IPS-NIHi11 (cell line): ENCODE data around the gene NSMF.
A peak's percentile ranks its signal among the peaks of the same experiment; 100 is the strongest.
"Not testable (repeated sequence)": the region's sequence is repeated elsewhere in the genome, so short reads cannot be mapped to it uniquely, and the experiment has no call there.

ENCODE experiments used
- DNase-seq: peaks from one replicate; pipeline ENCODE4 v3.0.0; 2012; ENCODE audit warnings: mixed read lengths, low spot score

Gene NSMF

DNA sequence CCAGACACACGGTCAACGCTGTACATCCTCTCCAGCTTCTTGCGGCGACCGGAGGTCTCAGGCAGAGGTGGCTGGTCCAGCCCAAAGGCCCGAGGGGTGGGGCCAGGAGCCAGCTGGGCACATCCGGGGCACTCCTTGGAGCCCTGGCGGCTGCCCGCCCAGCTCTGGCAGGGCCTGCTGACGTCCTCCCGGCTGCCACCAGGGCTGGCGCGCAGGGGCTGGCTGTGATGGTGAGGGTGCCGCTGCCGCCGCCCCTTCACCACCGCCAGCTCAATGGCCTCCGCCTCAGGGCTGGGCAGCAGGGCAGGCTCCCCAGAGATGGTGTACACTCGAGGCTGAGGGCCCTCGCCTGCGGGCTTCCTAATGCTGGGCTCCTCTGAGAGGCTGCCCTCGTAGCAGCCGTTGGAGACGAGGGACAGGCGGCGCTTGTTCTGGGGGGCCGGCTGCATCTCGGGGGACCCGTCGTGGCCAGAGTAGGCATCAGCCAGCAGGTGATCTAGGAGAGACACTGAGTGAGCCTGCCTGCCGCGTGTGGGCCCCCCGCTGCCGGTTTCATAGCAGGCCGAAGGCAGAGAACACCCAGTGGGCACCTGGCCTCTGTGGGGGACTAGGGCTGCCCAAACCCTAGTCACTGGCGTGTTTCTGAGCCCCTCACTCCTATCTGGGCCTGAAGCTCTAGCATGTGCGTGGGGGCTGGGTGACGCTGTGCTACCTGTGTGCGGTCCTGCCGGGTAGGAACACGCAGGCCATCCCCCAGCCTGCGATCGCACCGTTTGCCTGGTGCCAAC is 1.5 kb downstream of the NSMF start:
- no peak for DNase-seq

DNA sequence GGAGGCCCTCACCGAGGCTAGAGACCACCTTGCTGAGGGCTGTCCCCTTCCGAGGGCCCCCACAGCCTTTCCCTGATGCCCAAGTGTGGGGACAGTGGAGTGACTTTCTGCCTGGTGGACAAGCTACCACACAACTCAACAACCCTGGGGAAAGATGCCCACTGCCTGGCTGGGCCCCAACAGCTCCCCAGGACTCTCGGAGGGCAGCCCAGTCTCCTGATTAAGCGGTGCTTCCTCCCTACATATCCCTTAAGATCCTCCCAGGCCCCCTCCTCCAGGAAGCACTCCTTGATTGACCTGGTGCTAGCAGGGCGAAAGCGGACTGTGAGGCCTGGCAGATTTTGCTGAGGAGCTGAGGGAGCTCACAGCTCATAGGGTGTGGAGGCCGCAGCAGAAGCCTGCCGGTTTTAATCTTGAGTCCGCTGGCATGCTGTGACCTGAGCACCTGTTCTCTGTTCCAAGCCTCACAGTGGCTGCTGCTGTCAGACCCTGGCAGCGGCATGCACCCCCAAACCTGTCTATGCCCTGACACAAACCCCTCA is 2.2 kb downstream of the NSMF start:
- DNase-seq = no peak

DNA sequence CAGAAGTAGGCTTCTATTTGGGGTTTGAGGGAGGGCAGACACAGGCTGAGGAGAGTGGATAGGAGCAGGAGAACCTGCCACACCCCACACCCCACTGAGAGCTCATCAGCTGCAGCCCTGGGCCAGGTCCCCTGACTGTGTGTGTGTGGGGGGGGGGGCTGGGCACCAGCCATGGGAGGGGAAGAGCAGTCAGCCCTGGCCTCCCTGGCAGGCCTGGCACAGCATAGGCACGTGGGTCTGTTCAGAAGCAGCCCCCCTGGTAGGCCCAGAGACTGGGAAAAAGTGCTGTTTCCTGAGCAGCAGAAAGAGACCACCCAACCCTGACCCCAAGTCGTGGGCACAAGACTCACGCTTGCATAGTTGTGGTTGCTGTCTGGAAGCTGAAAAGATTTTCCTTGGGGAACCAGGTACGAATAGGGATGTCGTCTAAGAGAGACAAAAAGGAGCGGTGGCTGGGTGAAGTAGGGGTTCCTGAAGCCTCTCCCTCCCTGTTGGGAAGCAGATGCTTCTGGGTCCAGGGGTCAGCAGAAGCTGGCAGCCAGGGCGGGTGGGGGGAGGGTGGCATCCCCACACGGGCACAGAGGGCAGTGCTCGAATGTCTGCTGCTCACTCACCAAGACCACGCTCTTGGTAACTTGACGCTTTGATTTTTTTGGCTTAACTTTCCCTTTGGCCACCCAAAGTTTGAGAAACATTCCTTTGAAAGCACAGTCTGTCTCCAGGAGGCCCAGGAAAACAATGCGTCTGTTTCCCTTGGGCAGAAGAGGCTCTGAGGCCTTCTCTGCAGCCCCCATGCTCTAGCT is 2.9 kb downstream of the NSMF start:
- DNase-seq = no peak

DNA sequence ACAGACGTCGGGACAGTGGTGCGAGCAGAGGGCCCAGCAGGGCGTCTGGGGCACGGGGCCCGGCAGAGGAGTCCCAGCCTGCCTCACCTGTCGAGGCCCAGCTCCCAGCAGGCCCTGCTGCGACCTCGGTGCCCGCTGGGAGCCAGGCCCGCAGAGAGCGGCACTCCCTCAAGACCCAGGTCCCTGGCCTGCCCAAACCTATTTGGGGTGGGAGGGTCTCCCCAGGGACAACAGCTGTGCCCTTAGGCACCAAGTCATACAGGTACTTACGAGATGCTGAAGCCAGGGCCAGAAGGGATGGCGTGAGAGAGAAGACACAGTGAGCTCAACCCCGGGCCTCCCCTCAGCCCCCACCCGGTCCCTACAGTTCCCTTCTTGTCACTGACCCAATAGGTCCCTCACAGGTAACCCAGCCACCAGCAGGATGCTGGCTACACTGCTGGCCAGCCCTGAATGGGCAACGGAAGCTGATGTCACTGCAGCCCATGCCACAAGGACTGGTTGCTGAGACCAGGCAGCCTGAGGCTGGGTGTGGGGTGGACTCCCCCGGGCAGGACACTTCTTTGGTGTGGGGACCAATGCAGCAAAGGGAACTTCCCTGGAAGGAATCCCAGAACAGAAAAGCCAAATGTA is 3.7 kb downstream of the NSMF start:
- DNase-seq = no peak

DNA sequence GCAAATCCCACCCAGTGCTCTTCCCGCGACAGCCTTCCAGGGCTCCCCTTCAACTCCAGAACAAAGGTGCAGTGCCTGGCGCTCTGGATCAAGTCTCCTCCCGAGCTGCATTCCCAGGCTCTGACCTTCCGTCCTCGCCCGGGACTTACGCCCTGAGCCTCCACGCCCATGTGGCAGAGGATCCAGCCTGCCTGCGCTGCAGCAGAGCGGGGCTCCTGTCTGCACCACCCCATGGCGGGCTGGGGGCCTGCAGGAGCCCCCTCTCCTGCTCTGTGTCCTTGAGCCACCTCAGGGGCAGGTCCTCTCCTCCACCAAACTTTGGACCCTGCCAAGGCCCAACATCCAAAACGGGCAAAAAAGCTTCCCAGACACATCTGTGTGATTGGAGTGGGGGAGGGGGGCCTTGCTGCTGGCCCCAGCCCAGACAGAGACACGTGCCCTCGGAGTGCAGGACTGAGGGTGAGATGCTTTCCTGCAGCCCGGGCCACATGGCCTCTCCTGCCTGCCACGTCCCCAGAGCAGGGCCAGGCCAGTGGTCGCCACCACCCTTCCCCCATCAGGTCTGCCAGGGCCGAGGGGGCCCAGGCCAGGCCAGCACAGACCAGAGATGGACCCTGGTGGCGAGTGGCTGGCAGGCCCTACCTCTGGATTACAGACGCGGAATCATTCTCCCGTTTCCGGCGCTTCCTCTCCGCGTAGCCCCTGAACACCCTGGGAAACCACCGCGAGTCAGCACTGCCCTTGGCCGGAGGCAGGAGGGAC is 4.4 kb downstream of the NSMF start:
- no peak for DNase-seq

DNA sequence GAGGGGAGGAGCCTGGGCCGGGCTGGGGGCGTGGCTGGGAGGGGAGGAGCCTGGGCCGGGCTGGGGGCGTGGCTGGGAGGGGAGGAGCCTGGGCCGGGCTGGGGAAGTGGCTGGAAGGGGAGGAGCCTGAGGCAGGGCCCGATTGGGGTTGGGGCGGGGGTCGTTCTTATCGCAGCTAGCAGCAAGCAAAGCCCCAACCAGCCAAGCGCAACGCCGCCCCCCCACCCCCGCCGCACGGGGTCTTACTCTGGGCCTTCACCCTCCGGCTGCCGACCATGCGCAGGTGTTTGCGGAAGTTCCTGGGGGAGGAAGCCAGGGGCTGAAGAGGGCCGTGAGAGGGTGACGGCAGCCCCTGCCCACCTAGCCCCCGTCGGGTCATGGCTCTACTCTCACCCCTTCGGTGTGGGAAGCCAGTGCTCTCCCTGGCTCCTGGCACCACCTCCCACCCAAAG is 5.0 kb downstream of the NSMF start:
- peak; percentile 73 for DNase-seq

DNA sequence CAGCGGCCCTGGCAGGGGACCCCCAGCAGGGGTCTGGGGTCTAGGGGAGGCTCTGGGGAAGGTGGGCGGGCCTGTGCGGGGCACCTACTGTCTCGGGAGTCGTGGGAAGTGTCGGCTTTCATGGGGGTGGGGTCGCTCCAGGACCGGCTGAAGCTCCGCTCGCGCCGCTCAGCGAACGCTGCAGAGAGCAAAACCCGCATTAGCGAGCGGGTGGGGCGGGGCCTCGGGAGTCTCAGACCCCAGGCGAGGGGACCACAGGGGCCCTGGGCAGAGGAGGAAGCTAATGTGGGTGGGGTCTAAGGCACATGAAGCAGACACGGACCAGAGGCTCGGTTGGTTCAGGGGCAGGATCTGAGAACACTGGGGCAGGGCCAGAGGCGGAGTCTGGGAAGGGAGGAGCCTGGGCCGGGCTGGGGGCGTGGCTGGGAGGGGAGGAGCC is 5.5 kb downstream of the NSMF start:
- DNase-seq = peak; percentile 90

DNA sequence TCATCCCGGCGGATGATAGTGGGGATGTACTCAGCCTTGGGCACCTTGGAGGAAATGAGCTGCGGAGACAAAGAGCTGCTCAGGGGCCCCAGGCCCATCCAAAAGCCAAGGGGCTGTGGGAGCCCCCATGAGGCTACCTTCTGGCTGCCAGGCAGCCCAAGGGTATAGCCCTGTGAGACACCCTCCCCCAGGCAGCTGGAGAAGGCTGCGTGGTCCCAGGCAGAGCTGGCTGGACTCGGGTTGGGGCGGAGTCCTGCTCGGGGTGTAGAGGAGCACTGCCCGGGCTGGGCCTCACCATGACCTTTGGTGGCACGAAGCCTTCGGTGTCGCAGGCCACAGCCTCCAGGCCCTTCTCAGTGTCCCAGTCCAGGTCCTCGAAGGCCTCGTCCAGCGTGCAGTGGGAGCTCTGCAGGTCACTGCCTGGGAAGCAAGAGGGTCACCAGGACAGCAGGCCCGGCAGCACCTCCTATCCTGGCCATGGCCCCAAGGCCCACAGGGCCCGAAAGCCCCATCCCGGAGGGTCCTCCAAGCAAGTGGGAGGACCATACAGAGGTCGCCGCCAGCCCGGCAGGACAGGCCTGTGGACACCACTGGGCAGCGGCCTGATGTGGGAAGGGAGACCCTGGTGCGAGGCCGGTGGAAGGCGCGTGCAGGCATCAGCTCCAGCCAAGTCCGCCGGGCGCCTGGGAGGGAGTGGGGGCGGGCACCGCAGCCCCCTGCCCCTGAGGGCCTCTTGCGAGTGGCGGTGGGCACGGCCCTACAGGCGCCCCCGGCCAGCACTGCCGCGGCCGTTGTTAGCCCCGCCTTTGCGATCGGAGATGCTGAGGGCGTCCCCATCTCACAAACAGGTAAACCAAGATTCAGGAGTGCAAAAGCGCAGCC is 6.1 kb downstream of the NSMF start:
- DNase-seq = no peak

DNA sequence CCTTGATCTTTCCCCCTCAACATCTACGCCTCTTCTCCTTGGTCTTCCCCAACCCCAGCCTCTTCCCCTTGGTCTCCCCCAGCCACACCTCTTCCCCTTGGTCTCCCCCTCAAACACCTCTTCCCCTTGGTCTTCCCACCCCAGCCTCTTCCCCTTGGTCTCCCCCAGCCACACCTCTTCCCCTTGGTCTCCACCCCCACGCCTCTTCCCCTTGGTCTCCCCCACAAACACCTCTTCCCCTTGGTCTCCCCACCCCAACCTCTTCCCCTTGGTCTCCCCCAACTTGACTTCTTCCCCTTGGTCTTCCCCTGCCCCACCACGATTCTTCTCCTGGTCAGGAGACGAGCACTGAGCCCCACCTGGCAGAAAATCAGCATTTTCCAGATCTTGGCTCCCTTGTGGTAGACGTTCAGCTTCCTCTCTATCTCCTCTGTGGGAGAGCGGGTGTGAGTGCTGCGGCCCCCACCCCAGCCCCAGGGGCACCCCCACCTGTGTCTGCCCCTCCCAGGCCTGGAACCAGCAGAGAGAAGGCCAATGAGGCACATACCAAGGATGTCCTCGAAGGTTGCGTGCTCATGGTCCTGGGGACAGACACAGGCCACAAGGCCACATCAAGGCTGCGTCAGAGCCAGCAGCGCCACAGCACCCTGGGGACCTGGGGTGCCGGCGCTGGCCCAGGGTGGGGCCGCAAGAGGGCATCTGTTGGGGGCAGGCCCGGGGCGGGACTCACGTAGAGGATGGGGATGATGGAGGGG is 7.0 kb downstream of the NSMF start:
- no peak for DNase-seq

DNA sequence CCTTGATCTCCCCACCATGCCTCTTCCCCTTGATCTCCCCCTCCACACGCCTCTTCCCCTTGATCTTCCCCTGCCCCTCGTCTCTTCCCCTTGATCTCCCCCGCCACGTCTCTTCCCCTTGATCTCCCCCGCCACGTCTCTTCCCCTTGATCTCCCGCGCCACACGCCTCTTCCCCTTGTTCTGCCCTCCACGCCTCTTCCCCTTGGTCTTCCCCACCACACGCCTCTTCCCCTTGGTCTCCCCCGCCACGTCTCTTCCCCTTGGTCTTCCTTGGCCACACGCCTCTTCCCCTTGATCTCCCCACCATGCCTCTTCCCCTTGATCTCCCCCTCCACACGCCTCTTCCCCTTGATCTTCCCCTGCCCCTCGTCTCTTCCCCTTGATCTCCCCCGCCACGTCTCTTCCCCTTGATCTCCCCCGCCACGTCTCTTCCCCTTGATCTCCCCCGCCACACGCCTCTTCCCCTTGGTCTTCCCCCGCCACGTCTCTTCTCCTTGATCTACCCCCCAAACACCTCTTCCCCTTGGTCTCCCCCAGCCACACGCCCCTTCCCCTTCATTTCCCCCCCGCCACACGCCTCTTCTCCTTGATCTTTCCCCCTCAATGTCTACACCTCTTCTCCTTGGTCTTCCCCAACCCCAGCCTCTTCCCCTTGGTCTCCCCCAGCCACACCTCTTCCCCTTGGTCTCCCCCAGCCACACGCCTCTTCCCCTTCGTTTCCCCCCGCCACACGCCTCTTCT is 7.7 kb downstream of the NSMF start:
- DNase-seq = not testable (repeated sequence)

DNA sequence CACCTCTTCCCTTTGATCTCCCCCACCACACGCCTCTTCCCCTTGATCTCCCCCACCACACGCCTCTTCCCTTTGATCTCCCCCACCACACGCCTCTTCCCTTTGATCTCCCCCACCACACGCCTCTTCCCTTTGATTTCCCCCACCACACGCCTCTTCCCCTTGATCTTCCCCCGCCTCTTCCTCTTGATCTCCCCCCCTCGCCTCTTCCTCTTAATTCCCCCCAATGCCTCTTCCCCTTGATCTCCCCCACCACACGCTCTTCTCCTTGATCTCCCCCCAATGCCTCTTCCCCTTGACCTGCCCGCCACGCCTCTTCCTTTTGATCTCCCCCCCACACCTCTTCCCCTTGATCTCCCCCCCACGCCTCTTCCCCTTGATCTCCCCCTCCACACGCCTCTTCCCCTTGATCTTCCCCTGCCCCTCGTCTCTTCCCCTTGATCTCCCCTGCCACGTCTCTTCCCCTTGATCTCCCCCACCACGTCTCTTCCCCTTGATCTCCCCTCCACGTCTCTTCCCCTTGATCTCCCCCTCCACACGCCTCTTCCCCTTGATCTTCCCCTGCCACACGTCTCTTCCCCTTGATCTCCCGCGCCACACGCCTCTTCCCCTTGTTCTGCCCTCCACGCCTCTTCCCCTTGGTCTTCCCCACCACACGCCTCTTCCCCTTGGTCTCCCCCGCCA is 8.5 kb downstream of the NSMF start:
- not testable (repeated sequence) for DNase-seq

DNA sequence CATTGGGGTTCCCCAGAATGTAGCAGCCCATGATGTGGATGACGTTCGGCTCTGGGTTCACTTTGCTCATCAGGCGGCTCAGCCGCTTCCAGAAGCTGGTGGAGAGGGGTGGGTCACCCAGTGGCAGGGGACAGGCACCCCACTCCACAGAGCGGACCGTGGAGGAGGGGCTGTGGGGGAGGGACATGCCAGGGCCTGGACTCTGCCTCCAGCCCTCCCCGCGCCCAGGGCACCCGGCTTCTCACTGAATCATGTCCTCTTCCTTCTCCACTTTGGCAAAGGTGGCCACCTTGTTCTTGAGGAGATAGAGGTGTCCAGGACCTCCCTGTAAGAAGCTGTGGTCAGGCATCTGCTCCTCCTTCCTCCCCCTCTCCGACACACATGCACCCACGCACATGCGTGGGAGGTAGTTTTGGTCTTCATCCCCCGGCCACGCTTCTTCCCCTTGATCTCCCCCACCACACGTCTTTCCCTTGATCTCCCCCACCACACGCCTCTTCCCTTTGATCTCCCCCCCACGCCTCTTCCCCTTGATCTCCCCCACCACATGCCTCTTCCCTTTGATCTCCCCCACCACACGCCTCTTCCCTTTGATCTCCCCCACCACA is 9.1 kb downstream of the NSMF start:
- no peak for DNase-seq

DNA sequence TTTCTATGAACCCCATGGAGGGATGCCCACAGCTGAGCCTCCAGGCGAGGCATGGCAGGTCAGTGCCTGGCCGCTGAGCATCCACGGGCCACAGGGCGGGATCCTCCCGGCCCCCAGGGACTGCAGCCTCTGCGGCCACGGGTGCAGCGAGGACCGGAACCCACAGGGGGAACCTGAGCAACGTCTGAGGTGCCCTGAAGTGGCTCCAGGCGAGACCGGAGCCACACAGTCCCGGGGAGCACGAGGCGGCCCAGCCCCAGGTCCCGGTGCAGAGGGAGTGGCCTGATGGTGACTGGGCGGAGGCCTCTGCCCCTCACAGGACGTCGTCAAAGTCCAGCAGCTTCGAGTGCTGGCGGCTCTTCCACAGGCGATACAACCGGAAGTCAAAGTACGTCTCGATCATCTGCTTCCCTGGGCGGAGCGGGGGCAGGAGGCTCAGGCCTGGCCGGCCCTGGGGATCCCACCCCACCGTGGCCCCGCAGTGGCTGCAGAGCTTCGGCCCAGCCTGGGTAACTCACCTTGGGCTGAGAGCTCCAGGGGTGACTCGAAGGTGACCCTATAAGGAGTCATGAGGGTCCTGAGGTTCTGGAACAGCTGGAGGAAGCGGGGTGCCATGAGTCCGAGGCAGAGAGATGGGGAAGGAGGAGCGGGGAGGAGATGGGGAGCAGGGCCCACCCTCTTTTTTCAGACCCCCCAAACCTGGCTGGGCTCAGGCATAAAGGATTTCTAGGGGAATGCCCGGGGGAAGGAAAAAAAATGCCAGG is 9.9 kb downstream of the NSMF start:
- DNase-seq = no peak

DNA sequence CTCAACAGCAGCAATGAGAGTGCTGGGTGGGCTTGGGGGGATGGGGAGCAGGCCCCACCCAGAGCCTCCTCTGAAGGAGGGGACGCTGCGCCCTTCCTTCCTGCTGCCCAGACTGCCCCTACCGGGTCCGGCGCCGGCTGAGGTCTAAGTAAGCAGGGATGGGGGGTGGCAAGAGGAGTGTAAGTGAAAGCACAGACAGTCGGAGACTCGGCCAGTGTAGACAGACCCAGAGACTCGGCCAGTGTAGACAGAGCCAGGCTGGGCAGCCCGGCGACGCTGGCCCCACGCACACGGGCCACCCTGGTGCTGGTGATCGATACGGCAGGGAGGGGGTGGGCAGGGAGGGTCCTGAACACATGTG is 10.6 kb downstream of the NSMF start:
- DNase-seq = no peak

DNA sequence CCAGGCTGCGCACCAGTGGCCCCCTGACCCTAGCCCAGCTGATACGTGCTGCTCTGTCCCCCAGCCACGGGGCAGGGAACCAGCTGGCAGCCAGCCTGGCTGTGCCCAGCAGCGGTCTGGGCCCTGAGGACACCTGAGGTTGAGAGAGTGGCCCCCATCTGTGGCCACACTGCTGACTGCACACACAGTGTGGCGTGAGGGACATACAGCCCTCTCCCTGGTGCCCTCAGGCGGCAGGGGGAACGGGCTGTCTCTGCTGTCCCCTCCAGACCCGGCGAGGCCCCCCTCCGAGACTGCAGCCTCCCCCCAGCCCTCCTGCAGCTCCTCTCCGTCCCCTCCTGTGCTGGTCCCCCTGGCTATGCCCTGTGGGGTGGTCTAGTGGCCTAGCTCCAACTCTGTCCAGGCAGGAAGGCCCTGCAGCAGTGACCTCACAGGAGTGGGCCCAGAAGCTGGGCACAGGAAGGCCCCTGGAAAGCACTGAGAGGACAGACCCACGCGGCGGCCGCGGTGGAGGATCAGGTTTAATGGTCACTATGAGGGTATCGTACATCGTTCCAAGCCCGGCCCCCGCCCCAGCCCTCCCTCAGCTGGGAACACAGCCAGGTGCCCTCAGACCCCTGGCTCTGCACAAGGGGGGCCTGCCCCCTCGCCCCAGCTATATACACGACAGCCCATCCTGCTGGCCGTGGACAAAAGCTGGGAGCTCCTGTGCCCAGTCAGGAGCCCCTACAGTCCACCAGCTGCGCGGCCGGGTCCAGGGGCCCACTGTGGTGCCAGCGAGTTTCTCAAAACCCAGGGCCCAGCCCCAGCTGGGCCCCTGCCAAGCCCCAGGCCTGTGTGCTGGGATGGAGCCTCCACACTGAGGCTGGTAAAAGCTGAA is 11.2 kb downstream of the NSMF start:
- DNase-seq = no peak

DNA sequence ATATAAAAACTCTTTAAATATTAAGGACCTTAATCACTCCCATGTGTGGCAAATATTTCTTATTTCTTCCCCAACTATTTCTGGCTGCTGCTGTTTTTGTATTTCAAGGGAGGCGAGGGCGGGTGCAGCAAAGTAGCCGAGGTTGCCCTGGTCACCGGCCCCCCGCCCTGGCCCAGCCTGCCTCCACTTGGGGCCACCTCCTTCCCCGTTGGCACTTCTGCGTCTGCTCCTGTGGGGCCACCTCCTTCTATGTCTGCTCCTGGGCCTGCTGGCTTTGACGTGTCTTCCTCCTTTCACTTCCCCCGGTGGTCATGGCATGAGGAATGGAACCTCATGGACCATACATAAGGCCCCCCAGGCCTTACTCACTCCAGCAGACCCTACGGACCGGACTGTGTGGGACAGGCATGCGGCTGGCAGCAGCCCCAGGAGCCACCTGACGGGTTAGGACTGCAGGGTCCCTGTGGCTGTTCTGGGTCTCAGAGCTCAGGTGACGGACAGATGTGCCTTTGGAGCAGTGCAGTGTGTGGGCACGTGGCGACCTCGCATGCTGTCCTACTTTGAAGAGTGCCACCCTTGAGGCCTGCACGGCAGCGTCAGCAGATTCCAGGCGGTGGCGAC is 12.2 kb downstream of the NSMF start:
- no peak for DNase-seq
